Mucosa of rectum (tissue), 2 donors: ENCODE measurements around the gene MED23.

Experiments
- H3K27ac ChIP-seq, 2 donors: one replicate each; pipeline ENCODE4 v1.7.0; 2013; ENCODE audit warnings: inconsistent platforms in 2 of 2, low read depth in 2 of 2, low read length in 2 of 2
- H3K27me3 ChIP-seq, 2 donors: one replicate each; pipeline ENCODE4 v1.7.0; 2013; ENCODE audit warnings: low read length in 2 of 2; ENCODE audit not compliant: control insufficient read depth in 2 of 2, insufficient read depth in 2 of 2
- H3K36me3 ChIP-seq, 2 donors: one replicate each; pipeline ENCODE4 v1.7.0; 2013; ENCODE audit warnings: low read length in 2 of 2; ENCODE audit not compliant: control insufficient read depth in 2 of 2, insufficient read depth in 2 of 2
- H3K4me1 ChIP-seq, 2 donors: one replicate each; pipeline ENCODE4 v1.7.0; 2013; ENCODE audit warnings: low read length in 2 of 2, mild to moderate bottlenecking in 1 of 2; ENCODE audit not compliant: control insufficient read depth in 2 of 2, insufficient read depth in 2 of 2
- H3K4me3 ChIP-seq, 2 donors: one replicate each; pipeline ENCODE4 v1.7.0; 2013; ENCODE audit warnings: low read length in 2 of 2
- H3K9ac ChIP-seq, 2 donors: one replicate each; pipeline ENCODE4 v1.7.0; 2013; ENCODE audit warnings: low read length in 2 of 2, low read depth in 1 of 2, mild to moderate bottlenecking in 1 of 2
- H3K9me3 ChIP-seq, 2 donors: one replicate each; pipeline ENCODE4 v1.7.0; 2013; ENCODE audit warnings: low read length in 2 of 2; ENCODE audit not compliant: control insufficient read depth in 2 of 2
- donor health status: healthy.
- donor health status: Normal muscosa, but diverticular disease.

The MED23 gene

GRCh38 chr6:131581523-131581922 lies 46.5 kb downstream of the MED23 start:
- H3K4me1 ChIP-seq: no peaks in the 10 kb centered on the region
- peaks cover 49 to 50% of the 10 kb centered on the region in 2 donors for H3K36me3 ChIP-seq
- H3K9ac ChIP-seq: no peak overlapping the region
- no peaks in the 10 kb centered on the region for H3K9me3 ChIP-seq
- no peak overlapping the region for H3K27ac ChIP-seq
- H3K4me3 ChIP-seq: no peak overlapping the region
- no peaks in the 10 kb centered on the region for H3K27me3 ChIP-seq

- no peaks in the 10 kb centered on the region for H3K27me3 ChIP-seq
- H3K4me1 ChIP-seq: no peaks in the 10 kb centered on the region
- H3K4me3 ChIP-seq: no peak overlapping the region
- no peaks in the 10 kb centered on the region for H3K9me3 ChIP-seq
- H3K27ac ChIP-seq: no peak overlapping the region
- peaks cover 19 to 26% of the 10 kb centered on the region in 2 donors for H3K36me3 ChIP-seq
- no peak overlapping the region for H3K9ac ChIP-seq
Observed at GRCh38 chr6:131575834-131576478, 52.1 kb downstream of the MED23 start.

- Histone ChIP-seq H3K27ac (no peak overlapping the region), H3K9me3 (no peaks in the 10 kb centered on the region)
Observed at GRCh38 chr6:131574686-131575085, 53.4 kb downstream of the MED23 start.

GRCh38 chr6:131574133-131574532 lies 53.9 kb downstream of the MED23 start:
- H3K27me3 ChIP-seq: no peaks in the 10 kb centered on the region
- no peak overlapping the region for H3K4me3 ChIP-seq
- H3K4me1 ChIP-seq: no peaks in the 10 kb centered on the region
- no peak overlapping the region for H3K27ac ChIP-seq
- H3K9ac ChIP-seq: no peak overlapping the region
- H3K9me3 ChIP-seq: no peaks in the 10 kb centered on the region
- peaks cover 9 to 14% of the 10 kb centered on the region in 2 donors for H3K36me3 ChIP-seq

More at GRCh38 chr6:131574686-131575085, 53.4 kb downstream of the MED23 start:
- Histone ChIP-seq H3K9ac (no peak overlapping the region), H3K4me3 (no peak overlapping the region), H3K4me1 (no peaks in the 10 kb centered on the region), H3K27me3 (no peaks in the 10 kb centered on the region), H3K36me3 (peaks cover 11 to 16% of the 10 kb centered on the region in 2 donors)

DNA sequence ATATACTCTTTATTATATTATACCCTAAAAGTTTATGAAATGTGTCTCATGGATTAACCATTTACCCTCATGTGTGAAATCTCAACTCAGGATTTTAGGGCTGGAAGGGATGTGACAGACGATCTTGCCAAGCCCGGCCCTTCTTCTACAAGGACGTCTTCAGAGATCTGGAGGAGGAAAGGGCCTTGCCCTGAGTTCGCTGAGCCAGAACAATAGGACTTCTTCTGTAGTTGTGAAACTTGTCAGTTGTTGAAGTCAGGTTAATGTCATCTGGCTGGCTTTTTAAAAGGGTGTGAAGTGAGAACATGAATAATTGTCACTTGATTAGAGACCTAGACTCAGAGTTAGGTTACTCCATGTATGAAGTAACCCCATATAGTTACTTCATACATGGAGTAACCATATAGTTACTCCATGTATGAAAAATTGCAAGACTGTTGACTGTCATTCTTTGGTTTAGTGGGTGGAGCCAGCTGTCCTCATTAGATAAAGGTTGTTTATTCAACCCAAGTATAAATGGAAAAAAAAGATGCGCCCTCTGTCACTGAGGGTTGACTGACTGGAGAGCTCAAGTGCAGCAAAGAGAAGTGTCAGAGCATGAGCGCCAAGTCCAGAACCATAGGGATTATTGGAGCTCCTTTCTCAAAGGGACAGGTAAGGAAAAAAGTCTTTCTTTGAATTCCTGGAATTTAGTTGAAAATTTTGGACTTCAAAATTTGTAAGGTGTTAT lies 55.2 kb downstream of the MED23 start, which contains the start of gene ARG1:
Gene ARG1, plus strand, starts transcription at position 541 of the 730 bp plus-strand sequence. Its CDS starts 57 bp downstream, at position 598.
- H3K9me3 ChIP-seq: no peaks in the 10 kb centered on the region
- no peaks in the 10 kb centered on the region for H3K4me1 ChIP-seq
- no peak within 1 kb of the TSS for H3K4me3 ChIP-seq
- peaks cover 0 to 4% of the 10 kb centered on the region in 2 donors for H3K36me3 ChIP-seq
- no peak within 1 kb of the TSS for H3K27ac ChIP-seq
- no peaks in the 10 kb centered on the region for H3K27me3 ChIP-seq
- no peak within 1 kb of the TSS for H3K9ac ChIP-seq

DNA sequence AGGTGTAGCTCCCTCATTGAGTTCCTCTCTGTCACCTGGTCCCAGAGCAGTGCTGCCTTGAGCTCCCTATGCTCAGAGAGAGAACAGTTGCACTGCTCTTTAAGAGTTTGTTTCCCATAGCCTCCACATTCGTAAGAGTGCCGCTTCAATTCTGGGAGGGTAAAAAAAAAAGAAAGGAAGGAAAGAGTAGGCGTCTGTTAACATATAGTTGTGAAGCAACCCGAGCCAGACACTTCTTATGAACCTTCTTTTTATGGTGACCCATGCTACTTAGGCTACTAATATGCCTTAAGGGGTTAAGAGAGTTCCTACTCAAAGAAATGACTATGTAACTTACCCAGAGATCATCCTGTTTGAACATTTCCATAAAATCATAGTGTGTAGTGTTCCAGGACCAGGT lies 59.3 kb downstream of the MED23 start:
- Histone ChIP-seq H3K27me3 (no peaks in the 10 kb centered on the region), H3K9me3 (no peaks in the 10 kb centered on the region), H3K27ac (no peak overlapping the region), H3K4me1 (no peaks in the 10 kb centered on the region), H3K4me3 (no peak overlapping the region), H3K9ac (no peak overlapping the region), H3K36me3 (peaks cover 0 to 4% of the 10 kb centered on the region in 2 donors)

DNA sequence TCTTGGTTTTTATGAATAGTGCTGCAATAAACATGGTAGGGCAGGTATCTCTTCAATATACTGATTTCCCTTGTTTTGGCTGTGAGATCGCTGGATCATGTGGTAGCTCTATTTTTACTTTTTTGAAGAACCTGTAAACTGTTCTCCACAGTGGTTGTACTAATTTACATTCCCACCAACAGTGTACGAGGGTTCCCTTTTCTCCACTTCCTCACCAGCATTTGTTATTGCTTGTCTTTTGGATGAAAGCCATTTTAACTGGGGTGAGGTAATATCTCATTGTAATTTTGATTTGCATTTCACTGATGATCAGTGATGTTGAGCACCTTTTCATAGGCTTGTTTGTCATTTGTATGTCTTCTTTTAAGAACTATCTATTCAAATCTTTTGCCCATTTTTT lies 63.0 kb downstream of the MED23 start:
- no peak overlapping the region for H3K4me3 ChIP-seq
- no peaks in the 10 kb centered on the region for H3K27me3 ChIP-seq
- H3K9ac ChIP-seq: no peak overlapping the region
- no peak overlapping the region for H3K27ac ChIP-seq
- no peaks in the 10 kb centered on the region for H3K9me3 ChIP-seq
- H3K4me1 ChIP-seq: no peaks in the 10 kb centered on the region
- no peaks in the 10 kb centered on the region for H3K36me3 ChIP-seq

- no peaks in the 10 kb centered on the region for H3K9me3 ChIP-seq
- H3K27me3 ChIP-seq: no peaks in the 10 kb centered on the region
- H3K9ac ChIP-seq: no peak overlapping the region
- H3K4me3 ChIP-seq: no peak overlapping the region
- H3K36me3 ChIP-seq: no peaks in the 10 kb centered on the region
- H3K27ac ChIP-seq: no peak overlapping the region
- H3K4me1 ChIP-seq: no peaks in the 10 kb centered on the region
Observed at GRCh38 chr6:131561925-131562707, 65.9 kb downstream of the MED23 start.

GRCh38 chr6:131558922-131559321 lies 69.1 kb downstream of the MED23 start:
- Histone ChIP-seq H3K9ac (no peak overlapping the region), H3K9me3 (no peaks in the 10 kb centered on the region), H3K4me1 (no peaks in the 10 kb centered on the region), H3K36me3 (no peaks in the 10 kb centered on the region), H3K4me3 (no peak overlapping the region), H3K27me3 (no peaks in the 10 kb centered on the region), H3K27ac (no peak overlapping the region)

DNA sequence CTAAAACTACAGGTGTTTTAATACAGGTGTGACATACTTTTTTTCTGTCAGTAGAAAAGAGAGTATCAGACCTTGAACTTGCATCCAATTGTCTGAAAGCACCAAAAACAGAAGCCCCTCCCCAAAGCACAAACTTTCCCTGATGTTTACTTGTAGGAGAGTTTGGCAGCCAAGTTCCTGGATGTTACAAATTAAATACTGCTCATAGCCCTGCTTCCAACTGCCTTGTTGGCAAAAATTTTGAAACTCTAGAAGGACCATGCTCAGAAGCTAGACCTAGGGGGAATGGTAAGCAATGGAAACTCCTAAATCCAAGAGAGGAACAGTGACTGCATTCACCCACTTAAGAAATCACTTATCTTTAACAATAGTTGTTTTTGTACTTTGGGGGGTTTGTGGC lies 72.0 kb downstream of the MED23 start:
- Histone ChIP-seq H3K4me3 (no peak overlapping the region), H3K27me3 (no peaks in the 10 kb centered on the region), H3K27ac (no peak overlapping the region), H3K4me1 (no peaks in the 10 kb centered on the region), H3K9me3 (no peaks in the 10 kb centered on the region), H3K36me3 (no peaks in the 10 kb centered on the region), H3K9ac (no peak overlapping the region)
